Uterus (tissue), 4 donors: ENCODE measurements around the gene TTC39B. TPM values are rescaled to one million over a fixed set of nuclear protein-coding genes. Genes with fewer than 3 reads are reported as not detected.
A peak's percentile ranks its signal among the peaks of the same experiment; 100 is the strongest.

Experiments
- DNase-seq, 2 donors: peaks; one replicate each; pipeline ENCODE4 v3.0.0-alpha.2; 2019 to 2020
- H3K27ac ChIP-seq, 2 donors: fragments of 200-600 bp; sonication (generic); 1 replicate in 1 of 2; 2 replicates in 1 of 2; pipeline ENCODE4 v1.5.1; 2016 to 2018
- H3K27me3 ChIP-seq, 2 donors: fragments of 200-600 bp; sonication (generic); one replicate each; pipeline ENCODE4 v1.5.1; 2018 to 2019; ENCODE audit warnings: control low read depth in 1 of 2
- H3K36me3 ChIP-seq, 2 donors: fragments of 200-600 bp; sonication (generic); one replicate each; pipeline ENCODE4 v1.5.1; 2019; ENCODE audit warnings: control low read depth in 1 of 2
- H3K4me1 ChIP-seq, 2 donors: fragments of 200-600 bp; sonication (generic); one replicate each; pipeline ENCODE4 v1.5.1; 2018 to 2019; ENCODE audit warnings: control low read depth in 1 of 2
- H3K4me3 ChIP-seq, 2 donors: fragments of 200-600 bp; sonication (generic); 1 replicate in 1 of 2; 2 replicates in 1 of 2; pipeline ENCODE4 v1.5.1; 2018 to 2019; ENCODE audit warnings: mild to moderate bottlenecking in 1 of 2
- H3K9me3 ChIP-seq, 2 donors: fragments of 200-600 bp; sonication (generic); one replicate each; pipeline ENCODE4 v1.5.1; 2019; ENCODE audit warnings: control low read depth in 1 of 2
- POLR2A ChIP-seq, 2 donors: fragments of 450-650 bp; IDR thresholded peaks; one replicate each; pipeline ENCODE4 v1.6.1; 2016; ENCODE audit warnings: antibody characterized with exemption in 2 of 2, mild to moderate bottlenecking in 1 of 2, moderate library complexity in 1 of 2
- intact Hi-C: fragments of 100-400 bp; cut with DNase I; formaldehyde crosslinking; loops from one replicate; pipeline ENCODE4 v1.15.1; 2023; ENCODE audit warnings: low total_unique reads
- total RNA-seq, 4 donors: library from RNA; depleted of rRNA in 3 of 4; stranded (reverse); fragments of >200 nt in 3 of 4; gene quantifications; one replicate each; pipeline versions ENCODE4 v1.1.0 to v1.2.4, GENCODE V29; 2014 to 2023
- TF ChIP-seq, protein P1 (sequence below), 4 experiments: fragments of 200-600 bp in 2 of 4; fragments of 450-650 bp in 2 of 4; sonication (generic) in 2 of 4; IDR thresholded peaks; one replicate each; pipeline ENCODE4 v1.5.1; 2016 to 2019; ENCODE audit warnings: antibody characterized with exemption in 4 of 4, mild to moderate bottlenecking in 2 of 4, moderate library complexity in 1 of 4
- donor health status: DM: yes; HTN: yes; CAD: no.

TTC39B gene
- total RNA-seq, 4 donors from 2014 or later, result 14.1 to 21.9 (median 19.6) TPM

DNA sequence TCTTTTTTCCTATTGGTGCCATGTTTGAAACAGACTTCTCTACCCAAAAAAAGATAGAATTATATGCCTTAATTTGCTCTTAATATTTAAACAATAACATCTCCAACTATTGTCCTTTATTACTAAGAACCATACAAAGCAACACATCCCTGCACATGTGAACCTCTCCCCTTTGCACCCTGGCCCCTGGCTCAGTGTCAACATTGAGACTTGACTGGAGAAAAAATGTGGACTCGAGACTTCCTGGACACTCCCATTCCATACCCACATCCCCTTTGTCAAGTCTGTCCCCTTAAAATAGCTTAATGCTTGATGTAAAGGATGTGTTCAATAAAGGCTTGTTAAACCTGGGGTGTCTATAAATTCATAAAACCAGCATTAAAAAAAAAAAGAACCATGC lies 53.2 kb downstream of the TTC39B start:
- TF ChIP-seq POLR2A (IDR thresholded peaks at IDR 0.05), result no peak
- TF ChIP-seq, protein P1, sequence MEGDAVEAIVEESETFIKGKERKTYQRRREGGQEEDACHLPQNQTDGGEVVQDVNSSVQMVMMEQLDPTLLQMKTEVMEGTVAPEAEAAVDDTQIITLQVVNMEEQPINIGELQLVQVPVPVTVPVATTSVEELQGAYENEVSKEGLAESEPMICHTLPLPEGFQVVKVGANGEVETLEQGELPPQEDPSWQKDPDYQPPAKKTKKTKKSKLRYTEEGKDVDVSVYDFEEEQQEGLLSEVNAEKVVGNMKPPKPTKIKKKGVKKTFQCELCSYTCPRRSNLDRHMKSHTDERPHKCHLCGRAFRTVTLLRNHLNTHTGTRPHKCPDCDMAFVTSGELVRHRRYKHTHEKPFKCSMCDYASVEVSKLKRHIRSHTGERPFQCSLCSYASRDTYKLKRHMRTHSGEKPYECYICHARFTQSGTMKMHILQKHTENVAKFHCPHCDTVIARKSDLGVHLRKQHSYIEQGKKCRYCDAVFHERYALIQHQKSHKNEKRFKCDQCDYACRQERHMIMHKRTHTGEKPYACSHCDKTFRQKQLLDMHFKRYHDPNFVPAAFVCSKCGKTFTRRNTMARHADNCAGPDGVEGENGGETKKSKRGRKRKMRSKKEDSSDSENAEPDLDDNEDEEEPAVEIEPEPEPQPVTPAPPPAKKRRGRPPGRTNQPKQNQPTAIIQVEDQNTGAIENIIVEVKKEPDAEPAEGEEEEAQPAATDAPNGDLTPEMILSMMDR (IDR thresholded peaks at IDR 0.05), result no peak
- no peak for DNase-seq
- H3K27ac ChIP-seq, result no peak overlapping the region
- no peaks in the 10 kb centered on the region for H3K9me3 ChIP-seq
- intact Hi-C loops, result no loop called here
- no peak overlapping the region for H3K4me3 ChIP-seq
- H3K4me1 ChIP-seq, result no peaks in the 10 kb centered on the region
- no peaks in the 10 kb centered on the region for H3K27me3 ChIP-seq
- no peaks in the 10 kb centered on the region for H3K36me3 ChIP-seq

DNA sequence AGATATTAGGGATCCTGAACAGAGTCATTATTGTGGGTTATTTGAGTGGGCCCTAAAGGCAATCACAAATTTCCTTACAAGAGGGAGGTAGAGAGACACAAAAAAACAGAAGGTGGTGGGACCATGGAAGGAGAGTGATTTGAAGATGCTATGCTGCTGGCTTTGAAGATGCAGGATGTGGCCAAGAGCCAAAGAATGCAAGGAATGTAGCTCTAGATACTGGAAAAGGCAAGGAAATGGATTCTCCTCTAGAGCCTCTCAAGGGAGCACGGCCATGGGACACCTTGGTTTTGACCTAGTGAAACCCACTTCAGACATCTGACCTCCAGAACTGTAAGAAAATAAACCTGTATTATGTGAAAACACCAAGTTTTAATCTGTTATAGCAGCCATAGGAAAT lies 53.8 kb downstream of the TTC39B start:
- no peak for DNase-seq
- H3K9me3 ChIP-seq, result no peaks in the 10 kb centered on the region
- H3K27ac ChIP-seq, result no peak overlapping the region
- no peaks in the 10 kb centered on the region for H3K4me1 ChIP-seq
- intact Hi-C loops, result no loop called here
- TF ChIP-seq, protein P1 (IDR thresholded peaks at IDR 0.05), result no peak
- TF ChIP-seq POLR2A (IDR thresholded peaks at IDR 0.05), result no peak
- H3K36me3 ChIP-seq, result no peaks in the 10 kb centered on the region
- H3K27me3 ChIP-seq, result no peaks in the 10 kb centered on the region
- H3K4me3 ChIP-seq, result no peak overlapping the region

- TF ChIP-seq, protein P1 (IDR thresholded peaks at IDR 0.05), result no peak
- TF ChIP-seq POLR2A (IDR thresholded peaks at IDR 0.05), result no peak
- H3K4me3 ChIP-seq, result no peak overlapping the region
- H3K27me3 ChIP-seq, result no peaks in the 10 kb centered on the region
- no peaks in the 10 kb centered on the region for H3K4me1 ChIP-seq
- H3K27ac ChIP-seq, result peak overlapping the region; percentile 25 to 30
- intact Hi-C loops, result no loop called here
- H3K9me3 ChIP-seq, result no peaks in the 10 kb centered on the region
- no peak for DNase-seq
- no peaks in the 10 kb centered on the region for H3K36me3 ChIP-seq
Measured at GRCh38 chr9:15249981-15250380, 57.0 kb downstream of the TTC39B start.

GRCh38 chr9:15249042-15249818 lies 57.8 kb downstream of the TTC39B start:
- Histone ChIP-seq H3K27me3 (no peaks in the 10 kb centered on the region), H3K36me3 (no peaks in the 10 kb centered on the region), H3K27ac (peak overlapping the region; percentile 25 to 30), H3K4me1 (no peaks in the 10 kb centered on the region), H3K9me3 (no peaks in the 10 kb centered on the region), H3K4me3 (no peak overlapping the region)
- no peak for DNase-seq
- TF ChIP-seq, protein P1 (IDR thresholded peaks at IDR 0.05), result no peak
- no peak for TF ChIP-seq POLR2A (IDR thresholded peaks at IDR 0.05)
- intact Hi-C loops, result no loop called here

GRCh38 chr9:15248621-15249020 lies 58.4 kb downstream of the TTC39B start:
- H3K36me3 ChIP-seq, result no peaks in the 10 kb centered on the region
- H3K27me3 ChIP-seq, result no peaks in the 10 kb centered on the region
- TF ChIP-seq POLR2A (IDR thresholded peaks at IDR 0.05), result no peak
- TF ChIP-seq, protein P1 (IDR thresholded peaks at IDR 0.05), result no peak
- no peaks in the 10 kb centered on the region for H3K9me3 ChIP-seq
- intact Hi-C loops, result no loop called here
- DNase-seq, result no peak
- H3K4me3 ChIP-seq, result no peak overlapping the region
- H3K27ac ChIP-seq, result peak overlapping the region in 1 of 2 donors; percentile 25
- H3K4me1 ChIP-seq, result no peaks in the 10 kb centered on the region
